ENCODE measurements around the gene TRIM36. TPM values are rescaled to one million over a fixed set of nuclear protein-coding genes. Genes with fewer than 3 reads are reported as not detected.

The TRIM36 gene
- polyA plus RNA-seq, 1 of the 3 experiments (the other 2 are of a cell fraction), result 0.16 TPM

- Histone ChIP-seq H3K4me3 (ENCODE audit: low read depth in 2 of 2, low read length in 1 of 2) (no peak overlapping the region), H3K79me2 (ENCODE audit: insufficient read depth) (no peaks in the 10 kb centered on the region), H3K9me3 (no peaks in the 10 kb centered on the region; the same call in 1 of the 2 replicates), H3K27ac (ENCODE audit: low read depth in 2 of 2, low read length in 1 of 2) (no peak overlapping the region), H3K9ac (no peak overlapping the region), H3K9me2 (no peaks in the 10 kb centered on the region), H3K36me3 (replicated peaks in 1 of 2; ENCODE audit: control insufficient read depth in 1 of 2, insufficient read depth in 2 of 2, low read length in 1 of 2) (peaks cover 0 to 6% of the 10 kb centered on the region in 2 experiments), H2AFZ (ENCODE audit: low read depth) (no peak overlapping the region), H3K4me2 (no peak overlapping the region), H3F3A (replicated peaks; ENCODE audit: insufficient read depth) (no peaks in the 10 kb centered on the region), H3K4me1 (ENCODE audit: control insufficient read depth in 1 of 2, insufficient read depth in 2 of 2, low read depth in 1 of 2, low read length in 1 of 2) (no peaks in the 10 kb centered on the region), H3K27me3 (ENCODE audit: insufficient read depth) (no peaks in the 10 kb centered on the region), H4K20me1 (ENCODE audit: insufficient read depth) (no peaks in the 10 kb centered on the region)
- CTCF ChIA-PET, result no interaction called here
- no peak for DNase-seq
- 94% methylated on average over 1 of the region's 1 CpG for WGBS (ENCODE audit: low lambda C conversion rate)
- TF ChIP-seq EZH2phosphoT487 (IDR thresholded peaks at IDR 0.05; ENCODE audit: borderline replicate concordance, low read depth) (no peak), FOXM1 (IDR thresholded peaks at IDR 0.05; ENCODE audit: low read depth) (no peak), NFIC (IDR thresholded peaks at IDR 0.05; ENCODE audit: borderline replicate concordance) (no peak), ELF1 (IDR thresholded peaks at IDR 0.05) (no peak), RXRA (IDR thresholded peaks at IDR 0.05; ENCODE audit: borderline replicate concordance, low read depth) (no peak), RFX5 (IDR thresholded peaks at IDR 0.05; ENCODE audit: low read length) (no peak), ZBTB33 (IDR thresholded peaks at IDR 0.05; ENCODE audit: borderline replicate concordance, low read depth) (no peak), EP300 (IDR thresholded peaks at IDR 0.05; ENCODE audit: borderline replicate concordance in 1 of 2, low read depth in 1 of 2, low read length in 1 of 2) (no peak), NRF1 (IDR thresholded peaks at IDR 0.05; ENCODE audit: low read depth, low read length) (no peak), TCF12 (IDR thresholded peaks at IDR 0.05) (no peak), SMC3 (IDR thresholded peaks at IDR 0.05; ENCODE audit: low read depth, low read length) (no peak), GABPA (IDR thresholded peaks at IDR 0.05; ENCODE audit: low read depth) (no peak), FOXJ3 (CRISPR knock-in tag; IDR thresholded peaks at IDR 0.05) (no peak), YY1 (IDR thresholded peaks at IDR 0.05; ENCODE audit: low read depth) (no peak), POLR2AphosphoS5 (IDR thresholded peaks at IDR 0.05; ENCODE audit: low read depth, low read length) (no peak), FOSL2 (IDR thresholded peaks at IDR 0.05; ENCODE audit: borderline replicate concordance, low read depth) (no peak)
- TF ChIP-seq, protein P1, sequence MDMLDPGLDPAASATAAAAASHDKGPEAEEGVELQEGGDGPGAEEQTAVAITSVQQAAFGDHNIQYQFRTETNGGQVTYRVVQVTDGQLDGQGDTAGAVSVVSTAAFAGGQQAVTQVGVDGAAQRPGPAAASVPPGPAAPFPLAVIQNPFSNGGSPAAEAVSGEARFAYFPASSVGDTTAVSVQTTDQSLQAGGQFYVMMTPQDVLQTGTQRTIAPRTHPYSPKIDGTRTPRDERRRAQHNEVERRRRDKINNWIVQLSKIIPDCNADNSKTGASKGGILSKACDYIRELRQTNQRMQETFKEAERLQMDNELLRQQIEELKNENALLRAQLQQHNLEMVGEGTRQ (IDR thresholded peaks at IDR 0.05; ENCODE audit: borderline replicate concordance, low read depth, low read length), result no peak
- TF ChIP-seq, protein P2, sequence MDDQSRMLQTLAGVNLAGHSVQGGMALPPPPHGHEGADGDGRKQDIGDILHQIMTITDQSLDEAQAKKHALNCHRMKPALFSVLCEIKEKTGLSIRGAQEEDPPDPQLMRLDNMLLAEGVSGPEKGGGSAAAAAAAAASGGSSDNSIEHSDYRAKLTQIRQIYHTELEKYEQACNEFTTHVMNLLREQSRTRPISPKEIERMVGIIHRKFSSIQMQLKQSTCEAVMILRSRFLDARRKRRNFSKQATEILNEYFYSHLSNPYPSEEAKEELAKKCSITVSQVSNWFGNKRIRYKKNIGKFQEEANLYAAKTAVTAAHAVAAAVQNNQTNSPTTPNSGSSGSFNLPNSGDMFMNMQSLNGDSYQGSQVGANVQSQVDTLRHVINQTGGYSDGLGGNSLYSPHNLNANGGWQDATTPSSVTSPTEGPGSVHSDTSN (IDR thresholded peaks at IDR 0.05), result no peak
- TF ChIP-seq, protein P3, sequence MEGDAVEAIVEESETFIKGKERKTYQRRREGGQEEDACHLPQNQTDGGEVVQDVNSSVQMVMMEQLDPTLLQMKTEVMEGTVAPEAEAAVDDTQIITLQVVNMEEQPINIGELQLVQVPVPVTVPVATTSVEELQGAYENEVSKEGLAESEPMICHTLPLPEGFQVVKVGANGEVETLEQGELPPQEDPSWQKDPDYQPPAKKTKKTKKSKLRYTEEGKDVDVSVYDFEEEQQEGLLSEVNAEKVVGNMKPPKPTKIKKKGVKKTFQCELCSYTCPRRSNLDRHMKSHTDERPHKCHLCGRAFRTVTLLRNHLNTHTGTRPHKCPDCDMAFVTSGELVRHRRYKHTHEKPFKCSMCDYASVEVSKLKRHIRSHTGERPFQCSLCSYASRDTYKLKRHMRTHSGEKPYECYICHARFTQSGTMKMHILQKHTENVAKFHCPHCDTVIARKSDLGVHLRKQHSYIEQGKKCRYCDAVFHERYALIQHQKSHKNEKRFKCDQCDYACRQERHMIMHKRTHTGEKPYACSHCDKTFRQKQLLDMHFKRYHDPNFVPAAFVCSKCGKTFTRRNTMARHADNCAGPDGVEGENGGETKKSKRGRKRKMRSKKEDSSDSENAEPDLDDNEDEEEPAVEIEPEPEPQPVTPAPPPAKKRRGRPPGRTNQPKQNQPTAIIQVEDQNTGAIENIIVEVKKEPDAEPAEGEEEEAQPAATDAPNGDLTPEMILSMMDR (IDR thresholded peaks at IDR 0.05), result no peak
- TF ChIP-seq, protein P4, sequence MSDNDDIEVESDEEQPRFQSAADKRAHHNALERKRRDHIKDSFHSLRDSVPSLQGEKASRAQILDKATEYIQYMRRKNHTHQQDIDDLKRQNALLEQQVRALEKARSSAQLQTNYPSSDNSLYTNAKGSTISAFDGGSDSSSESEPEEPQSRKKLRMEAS (IDR thresholded peaks at IDR 0.05; ENCODE audit: low read depth), result no peak
- POLR2A ChIA-PET, result no interaction called here
These were observed 33.2 kb upstream of the TRIM36 start for GRCh38 chr5:115202952-115203351.
